Ovary (tissue), 3 donors: ENCODE measurements around the gene IQSEC1.

ENCODE experiments used
- POLR2A ChIP-seq: fragments of 450-650 bp; IDR thresholded peaks from one replicate; pipeline ENCODE4 v1.6.1; 2017; ENCODE audit warnings: antibody characterized with exemption, mild to moderate bottlenecking, moderate library complexity
- TF ChIP-seq, protein P1 (sequence below), 3 donors: fragments of 450-650 bp in 2 of 3; fragments of 200-600 bp in 1 of 3; IDR thresholded peaks; one replicate each; pipeline versions ENCODE4 v1.5.1 to v1.8.0; 2016 to 2022; ENCODE audit warnings: antibody characterized with exemption in 3 of 3, mild to moderate bottlenecking in 1 of 3
- donor health status: DM: no; HTN: no; CAD: no.

DNA sequence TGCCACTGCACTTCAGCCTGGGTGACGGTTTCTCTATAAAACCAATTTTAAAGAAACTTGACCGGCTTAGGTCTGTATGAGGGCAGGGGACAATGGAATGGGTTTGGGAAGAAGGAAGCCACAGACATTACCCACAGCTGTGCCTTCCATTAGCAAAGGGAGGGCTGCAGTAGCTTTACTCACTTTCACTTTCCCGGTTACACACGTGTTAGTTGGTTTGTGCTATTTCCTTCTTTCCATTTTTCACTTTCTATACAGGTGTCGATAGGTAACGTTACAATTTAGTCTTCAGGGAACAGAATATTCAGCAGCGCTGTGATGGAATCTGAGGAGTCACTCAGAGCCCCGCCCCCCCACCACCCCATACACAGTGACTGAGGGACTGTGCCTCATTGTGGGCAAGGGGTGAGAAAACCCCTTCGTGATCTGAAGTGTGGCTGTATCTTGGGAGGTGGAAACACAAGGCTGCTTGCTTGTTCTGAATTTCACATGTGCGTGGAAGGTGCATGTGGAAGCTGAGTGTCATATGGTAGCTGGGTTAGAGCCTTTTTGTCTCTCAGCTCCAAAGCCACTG lies 187.0 kb downstream of the IQSEC1 start:
- TF ChIP-seq, protein P1, sequence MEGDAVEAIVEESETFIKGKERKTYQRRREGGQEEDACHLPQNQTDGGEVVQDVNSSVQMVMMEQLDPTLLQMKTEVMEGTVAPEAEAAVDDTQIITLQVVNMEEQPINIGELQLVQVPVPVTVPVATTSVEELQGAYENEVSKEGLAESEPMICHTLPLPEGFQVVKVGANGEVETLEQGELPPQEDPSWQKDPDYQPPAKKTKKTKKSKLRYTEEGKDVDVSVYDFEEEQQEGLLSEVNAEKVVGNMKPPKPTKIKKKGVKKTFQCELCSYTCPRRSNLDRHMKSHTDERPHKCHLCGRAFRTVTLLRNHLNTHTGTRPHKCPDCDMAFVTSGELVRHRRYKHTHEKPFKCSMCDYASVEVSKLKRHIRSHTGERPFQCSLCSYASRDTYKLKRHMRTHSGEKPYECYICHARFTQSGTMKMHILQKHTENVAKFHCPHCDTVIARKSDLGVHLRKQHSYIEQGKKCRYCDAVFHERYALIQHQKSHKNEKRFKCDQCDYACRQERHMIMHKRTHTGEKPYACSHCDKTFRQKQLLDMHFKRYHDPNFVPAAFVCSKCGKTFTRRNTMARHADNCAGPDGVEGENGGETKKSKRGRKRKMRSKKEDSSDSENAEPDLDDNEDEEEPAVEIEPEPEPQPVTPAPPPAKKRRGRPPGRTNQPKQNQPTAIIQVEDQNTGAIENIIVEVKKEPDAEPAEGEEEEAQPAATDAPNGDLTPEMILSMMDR (IDR thresholded peaks at IDR 0.05): no peak
- TF ChIP-seq POLR2A: no peak
